B cell (primary cell): Measurements from ENCODE around the gene ALMS1.

Source experiments
- EZH2 ChIP-seq: IDR thresholded peaks from 2 replicates; pipeline ENCODE4 v1.6.1; 2012; ENCODE audit warnings: borderline replicate concordance, low read depth, mild to moderate bottlenecking, moderate library complexity, low read length; ENCODE audit not compliant: insufficient read depth, poor library complexity, severe bottlenecking
- TF ChIP-seq, protein P1 (sequence below): fragments of 200-600 bp; IDR thresholded peaks from one replicate; pipeline ENCODE4 v1.8.0; 2022; ENCODE audit warnings: antibody characterized with exemption, mild to moderate bottlenecking

DNA sequence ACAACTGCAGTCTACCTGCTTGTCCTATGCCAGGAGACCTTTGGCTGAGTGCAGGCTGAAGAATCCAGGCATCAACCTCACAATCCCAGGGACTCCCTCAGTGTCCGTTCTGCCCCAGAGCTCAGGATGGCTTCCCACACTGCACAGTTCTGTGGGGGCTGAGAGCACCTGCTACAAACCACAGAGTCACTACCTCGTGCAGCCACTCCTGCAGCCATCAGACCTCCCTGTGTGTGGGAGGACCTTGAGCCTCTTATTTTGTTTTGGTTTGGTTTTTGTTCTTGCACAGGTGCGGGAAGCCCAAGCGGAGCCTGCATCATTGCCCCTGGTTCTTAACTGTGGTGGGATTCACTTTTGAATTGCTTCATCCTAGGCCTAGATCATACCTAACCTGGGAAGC lies 225.6 kb downstream of the ALMS1 start:
- TF ChIP-seq, protein P1, sequence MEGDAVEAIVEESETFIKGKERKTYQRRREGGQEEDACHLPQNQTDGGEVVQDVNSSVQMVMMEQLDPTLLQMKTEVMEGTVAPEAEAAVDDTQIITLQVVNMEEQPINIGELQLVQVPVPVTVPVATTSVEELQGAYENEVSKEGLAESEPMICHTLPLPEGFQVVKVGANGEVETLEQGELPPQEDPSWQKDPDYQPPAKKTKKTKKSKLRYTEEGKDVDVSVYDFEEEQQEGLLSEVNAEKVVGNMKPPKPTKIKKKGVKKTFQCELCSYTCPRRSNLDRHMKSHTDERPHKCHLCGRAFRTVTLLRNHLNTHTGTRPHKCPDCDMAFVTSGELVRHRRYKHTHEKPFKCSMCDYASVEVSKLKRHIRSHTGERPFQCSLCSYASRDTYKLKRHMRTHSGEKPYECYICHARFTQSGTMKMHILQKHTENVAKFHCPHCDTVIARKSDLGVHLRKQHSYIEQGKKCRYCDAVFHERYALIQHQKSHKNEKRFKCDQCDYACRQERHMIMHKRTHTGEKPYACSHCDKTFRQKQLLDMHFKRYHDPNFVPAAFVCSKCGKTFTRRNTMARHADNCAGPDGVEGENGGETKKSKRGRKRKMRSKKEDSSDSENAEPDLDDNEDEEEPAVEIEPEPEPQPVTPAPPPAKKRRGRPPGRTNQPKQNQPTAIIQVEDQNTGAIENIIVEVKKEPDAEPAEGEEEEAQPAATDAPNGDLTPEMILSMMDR, result no peak
- no peak for TF ChIP-seq EZH2
